NCI-H1092 treated with DMSO at 0.1 percent for 48 hours (cell line): ENCODE results near the gene FGD1.

Experiments
- DNase-seq: peaks from one replicate; lab custom pipeline; 2025; lab: John Stamatoyannopoulos, UW

Gene FGD1

GRCh38 chrX:54473993-54474859 is 21.8 kb downstream of the FGD1 start:
- DNase-seq = no peak

DNA sequence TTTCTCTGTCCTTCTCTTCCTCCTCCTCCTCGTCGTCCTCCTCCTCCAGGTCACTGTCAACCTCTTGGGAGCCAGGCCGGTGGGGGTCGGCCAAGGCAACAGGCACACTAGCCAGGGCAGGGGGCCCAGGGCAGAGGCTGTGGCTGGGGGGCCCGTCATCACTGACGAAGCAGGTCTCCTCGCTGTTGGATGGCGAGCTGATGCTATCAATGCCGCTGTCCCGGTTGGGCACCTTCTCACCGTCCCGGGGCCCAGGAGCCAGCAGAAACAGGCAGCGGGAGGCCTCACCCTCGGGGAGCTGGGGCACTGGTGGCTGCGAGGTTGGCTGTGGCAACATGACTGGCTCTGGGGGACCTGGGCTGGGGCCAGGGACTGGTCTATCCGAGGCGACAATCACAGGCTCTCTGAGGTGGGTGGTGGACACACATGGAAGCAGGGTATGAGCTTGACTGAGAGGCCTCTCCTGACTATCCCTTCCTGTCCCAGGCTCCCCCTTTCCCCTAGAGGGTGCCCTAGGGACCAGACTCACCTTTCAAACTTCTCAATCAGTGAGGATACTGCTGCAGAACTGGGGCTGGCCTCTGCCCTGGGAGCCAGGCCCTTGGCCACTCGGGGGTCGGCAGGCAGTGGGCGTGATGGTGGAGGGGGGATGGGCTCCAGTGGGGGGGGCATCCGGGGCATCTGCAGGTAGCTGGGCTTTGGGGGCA is 25.8 kb downstream of the FGD1 start:
- DNase-seq = no peak

- DNase-seq = peak; percentile 0
These were observed 43.1 kb downstream of the FGD1 start for GRCh38 chrX:54452920-54453319.

GRCh38 chrX:54449929-54450328 is 46.1 kb downstream of the FGD1 start:
- no peak for DNase-seq

- no peak for DNase-seq
These were observed 48.6 kb downstream of the FGD1 start for GRCh38 chrX:54447461-54447860.

DNA sequence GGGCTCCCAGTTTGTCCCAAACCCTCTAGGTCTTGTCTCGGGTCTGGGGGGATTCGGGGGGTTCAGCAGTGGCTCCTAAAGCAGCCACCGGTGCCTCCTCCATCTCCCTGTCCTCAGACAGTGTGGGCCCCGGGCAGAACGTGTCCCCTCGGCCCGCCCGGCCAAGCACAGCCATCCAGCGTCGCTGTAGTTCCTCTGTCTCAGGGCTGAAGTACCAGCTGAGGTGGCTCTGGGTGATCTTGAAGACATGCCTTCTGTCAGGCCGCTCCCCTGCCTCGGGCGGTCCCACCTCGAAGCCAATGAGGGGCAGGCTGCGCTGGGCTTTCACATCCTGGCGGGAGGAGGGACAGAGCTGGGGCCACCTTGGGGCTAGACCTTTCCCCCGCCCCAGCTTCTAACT is 50.0 kb downstream of the FGD1 start:
- no peak for DNase-seq

GRCh38 chrX:54444752-54445151 is 51.3 kb downstream of the FGD1 start:
- no peak for DNase-seq

DNA sequence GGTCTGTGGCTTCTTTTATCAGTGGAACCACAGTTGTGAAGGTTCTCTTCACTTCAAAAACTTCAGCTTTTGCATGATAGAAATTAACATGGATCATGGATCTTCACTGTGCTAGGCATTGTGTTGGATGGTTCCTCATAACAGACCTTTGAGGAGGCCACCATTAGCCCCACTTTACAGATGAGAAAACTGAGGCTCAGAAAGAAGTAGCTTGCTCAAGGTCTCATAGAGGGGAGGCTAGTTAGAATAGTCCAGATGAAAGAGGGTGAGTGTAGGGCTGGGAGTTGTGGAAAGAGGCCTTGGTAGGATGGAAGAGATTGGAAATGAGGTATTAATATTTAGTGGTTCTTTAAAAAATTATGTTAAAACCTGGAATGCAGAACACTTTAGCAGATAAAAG is 53.2 kb downstream of the FGD1 start:
- DNase-seq = no peak

DNA sequence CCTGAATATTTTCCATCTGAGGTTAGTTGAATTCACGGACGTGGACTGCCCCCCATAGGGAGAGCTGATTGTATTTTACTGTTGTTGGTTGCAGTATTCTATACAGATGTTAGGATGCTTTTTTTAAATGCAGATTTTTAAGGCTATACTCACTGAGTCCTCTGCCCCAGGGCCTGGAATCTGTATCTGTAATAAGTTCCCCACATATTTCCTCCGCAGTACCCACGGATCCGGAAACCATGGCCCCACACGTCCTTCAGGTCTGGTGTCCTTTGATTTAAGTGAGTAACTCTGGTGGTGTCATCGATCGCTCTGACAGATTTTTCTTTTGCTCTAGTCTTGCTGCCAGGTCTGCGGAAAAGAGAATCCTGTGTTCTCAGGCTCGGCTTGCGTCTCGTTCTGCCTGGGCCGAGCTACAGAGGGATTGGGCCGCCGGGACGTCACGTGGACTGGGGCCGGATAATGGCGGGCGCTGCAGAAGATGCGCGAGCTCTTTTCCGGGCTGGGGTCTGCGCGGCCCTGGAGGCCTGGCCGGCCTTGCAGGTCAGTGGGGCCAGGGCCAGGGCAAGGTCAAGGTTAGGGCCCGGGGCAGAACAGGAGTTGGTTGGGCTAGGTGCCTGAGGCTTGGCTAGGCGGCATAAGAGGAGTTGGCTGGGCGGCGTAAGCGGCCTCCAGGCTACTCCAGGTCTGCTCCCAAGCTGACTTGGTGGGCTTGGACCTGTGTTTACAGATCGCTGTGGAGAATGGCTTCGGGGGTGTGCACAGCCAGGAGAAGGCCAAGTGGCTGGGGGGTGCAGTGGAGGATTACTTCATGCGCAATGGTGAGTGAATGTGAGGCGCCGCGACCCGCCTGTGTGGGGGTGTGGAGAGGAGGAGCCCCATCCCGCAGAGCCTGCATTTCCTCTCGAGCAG is 55.8 kb downstream of the FGD1 start, which contains the start of gene TSR2:
Gene TSR2, plus strand, starts transcription at position 445 of the 912 bp plus-strand sequence. Its CDS starts 18 bp downstream, at position 463.
- peak; percentile 90 for DNase-seq

DNA sequence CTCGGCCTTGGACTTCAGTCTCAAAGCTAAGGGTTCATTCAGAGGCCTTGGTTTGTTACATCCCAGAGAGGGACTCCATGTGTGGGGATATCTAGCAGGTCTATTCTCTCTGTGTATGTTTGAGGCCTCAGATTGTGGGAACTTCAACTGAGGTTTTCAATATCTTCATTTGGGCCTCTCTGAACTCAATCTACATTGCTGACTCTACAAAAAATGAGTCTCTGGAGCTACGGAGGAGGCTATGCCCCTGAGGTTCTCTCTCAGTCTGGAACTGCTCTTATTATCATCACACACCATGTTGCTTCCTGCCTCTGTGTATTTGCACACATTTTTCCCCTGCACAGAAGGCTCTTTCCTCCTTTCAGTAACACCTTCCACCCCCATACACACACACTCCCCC is 60.9 kb downstream of the FGD1 start:
- no peak for DNase-seq

DNA sequence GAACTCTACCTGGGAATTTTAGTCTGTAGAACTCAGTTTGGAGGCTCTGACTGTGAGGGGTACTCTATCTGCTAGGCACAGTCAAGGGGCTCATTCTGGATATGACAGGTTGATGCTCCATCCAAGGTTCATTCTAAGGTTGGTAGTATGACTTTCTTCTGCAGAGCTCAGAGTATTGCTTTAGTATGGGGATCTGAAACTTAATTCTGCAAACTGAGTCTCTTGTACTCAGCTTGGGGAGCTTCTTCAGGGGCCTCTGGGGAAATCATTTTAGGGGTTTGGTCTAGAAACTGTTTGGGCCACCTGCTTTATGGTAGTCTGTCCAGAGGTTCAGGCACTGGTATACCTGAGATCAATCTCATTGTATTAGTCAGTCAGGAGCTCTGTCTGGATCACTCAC is 65.5 kb downstream of the FGD1 start:
- no peak for DNase-seq

GRCh38 chrX:54427837-54428424 is 68.1 kb downstream of the FGD1 start:
- peak; percentile 1 for DNase-seq

DNA sequence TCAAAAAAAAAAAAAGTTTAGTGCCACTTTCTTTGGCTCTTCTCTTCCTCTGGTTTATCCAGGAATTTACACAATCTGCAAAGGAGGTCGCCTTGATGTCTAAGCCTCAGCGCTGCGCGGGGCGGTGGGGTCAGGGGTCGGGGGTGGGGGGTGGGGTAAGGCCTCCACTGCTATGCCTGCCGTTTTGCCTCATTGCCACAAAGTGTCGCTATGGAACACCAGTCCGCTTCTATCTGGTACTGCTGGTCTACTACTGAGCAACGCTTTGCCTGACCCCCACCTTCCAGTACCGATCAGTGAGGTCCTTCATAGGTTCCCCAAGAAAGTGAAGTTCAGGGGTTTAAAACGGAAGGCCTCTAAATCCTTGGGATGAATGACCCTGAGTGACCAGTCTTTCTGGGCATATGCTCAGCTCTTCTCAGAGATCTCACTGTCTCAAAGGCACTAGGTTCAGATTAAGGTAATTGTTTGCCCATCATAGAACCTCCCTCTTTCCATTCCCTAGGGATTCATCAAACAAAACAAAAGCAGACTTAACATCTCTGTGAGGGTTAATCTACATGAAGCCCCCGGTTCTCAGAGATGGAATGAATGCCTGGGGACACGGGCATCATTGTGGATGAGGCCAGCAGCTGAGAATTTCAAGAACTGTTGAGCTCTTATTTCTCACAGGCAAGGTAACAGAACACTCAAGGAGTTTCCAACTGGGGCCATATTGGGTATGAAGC is 72.7 kb downstream of the FGD1 start:
- no peak for DNase-seq

DNA sequence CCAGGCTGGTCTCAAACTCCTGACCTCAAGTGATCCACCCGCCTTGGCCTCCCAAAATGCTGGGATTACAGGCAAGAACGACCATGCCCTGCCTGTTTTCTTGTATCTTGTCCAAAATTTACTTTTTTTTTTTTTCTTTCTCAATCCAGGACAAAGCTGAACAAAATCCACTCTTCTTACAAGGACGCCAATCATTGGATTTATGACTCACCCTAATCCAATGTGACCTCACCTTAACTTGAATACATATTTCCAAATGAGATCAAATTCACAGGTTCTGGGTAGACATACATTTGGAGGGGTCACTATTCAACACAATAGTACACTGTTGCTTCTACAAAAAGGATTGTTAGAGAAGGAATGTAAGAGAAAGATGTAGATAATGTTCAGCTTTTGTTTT is 73.9 kb downstream of the FGD1 start:
- DNase-seq = no peak

DNA sequence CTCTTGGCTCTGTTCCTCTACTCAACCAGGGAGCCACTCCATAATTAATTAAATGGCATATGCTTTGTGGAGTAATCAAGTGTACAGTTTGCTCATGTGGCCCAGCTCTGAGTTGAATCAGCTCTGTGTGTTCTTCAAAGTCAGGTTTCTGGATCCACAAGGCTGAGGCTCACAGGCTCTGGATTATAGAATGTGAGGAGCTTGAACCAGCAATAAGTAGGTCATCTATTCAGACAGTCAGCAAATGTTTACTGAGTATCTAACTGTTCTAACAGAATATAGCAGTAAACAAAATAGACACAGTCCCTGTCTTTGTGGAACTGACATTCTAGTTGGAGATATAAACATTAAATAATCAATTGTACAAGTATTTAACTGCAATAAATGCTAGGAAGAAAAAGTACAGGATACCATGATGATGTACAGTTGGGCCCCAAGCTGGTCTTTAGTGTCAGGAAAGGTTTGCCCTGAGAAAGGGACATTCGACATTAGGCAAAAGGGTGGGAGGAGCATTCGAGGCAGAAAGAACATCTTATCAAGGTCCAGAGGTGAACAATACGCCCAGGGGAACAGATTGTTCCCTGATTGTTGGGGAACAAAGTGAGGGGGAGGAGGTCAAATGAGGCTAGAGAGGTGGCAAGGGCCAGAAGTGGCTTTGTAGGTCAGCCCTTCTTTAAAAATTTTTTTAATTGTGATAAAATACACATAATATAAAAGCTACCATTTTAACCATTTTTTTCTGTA is 76.3 kb downstream of the FGD1 start:
- DNase-seq = no peak

GRCh38 chrX:54416965-54417364 is 79.1 kb downstream of the FGD1 start:
- DNase-seq = no peak

DNA sequence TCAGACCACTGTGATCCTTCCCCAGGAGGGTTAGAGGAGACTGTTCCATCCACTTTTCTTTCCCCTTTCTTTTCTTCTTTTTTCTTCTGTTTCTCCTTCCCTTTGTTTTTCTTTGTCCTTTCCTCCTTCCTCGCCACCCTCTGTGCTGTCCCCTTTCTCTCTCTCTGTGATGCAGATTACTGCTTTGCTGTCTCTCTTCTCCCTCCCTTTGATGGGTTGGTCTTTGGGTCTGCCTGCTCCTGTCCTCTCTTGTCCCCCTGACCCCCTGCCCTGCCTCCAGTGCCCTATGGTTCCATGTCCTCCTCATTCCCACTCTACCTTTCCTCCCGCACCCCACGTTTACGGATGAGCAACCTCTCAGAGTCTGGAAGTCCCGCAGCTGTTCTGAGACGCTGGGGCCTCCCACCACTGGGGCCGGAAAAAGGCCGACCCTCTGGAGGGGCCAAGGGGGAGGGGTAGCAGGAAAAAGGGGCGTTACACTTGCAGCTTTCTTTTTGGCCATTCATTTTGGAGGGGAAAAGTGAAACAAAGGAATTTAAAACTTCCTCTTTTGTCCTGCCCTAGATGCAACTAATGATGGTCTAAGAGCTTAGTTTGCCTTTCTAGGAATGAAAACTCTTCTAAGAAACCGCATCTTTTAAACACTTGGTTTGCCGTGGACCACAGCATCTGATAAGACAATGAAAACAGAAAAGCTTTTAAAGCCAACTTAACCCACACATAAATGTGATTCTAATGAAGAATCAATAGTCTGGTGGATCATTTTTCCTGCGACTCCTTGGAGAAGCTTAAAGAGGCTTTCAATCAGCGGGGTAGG is 80.3 kb downstream of the FGD1 start:
- no peak for DNase-seq

DNA sequence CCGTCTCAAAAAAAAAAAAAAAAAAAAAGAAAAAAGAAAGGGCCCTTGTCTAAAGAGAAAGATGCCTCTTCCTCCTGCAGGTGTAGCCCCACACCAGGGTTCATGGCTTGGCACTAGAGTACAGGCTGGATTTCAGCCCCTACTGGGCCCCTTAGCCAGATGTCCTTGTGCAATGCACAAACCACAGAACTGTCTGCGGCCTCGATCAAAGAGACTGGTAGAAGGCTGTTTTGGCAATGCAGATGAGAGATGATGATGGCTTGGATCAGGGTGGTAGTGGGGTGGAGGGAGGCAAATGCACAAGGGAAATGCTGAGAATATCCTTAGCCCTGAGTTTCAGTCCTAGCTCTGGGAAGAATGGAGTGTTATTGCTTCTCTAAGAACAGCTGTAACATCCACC is 82.3 kb downstream of the FGD1 start:
- no peak for DNase-seq

DNA sequence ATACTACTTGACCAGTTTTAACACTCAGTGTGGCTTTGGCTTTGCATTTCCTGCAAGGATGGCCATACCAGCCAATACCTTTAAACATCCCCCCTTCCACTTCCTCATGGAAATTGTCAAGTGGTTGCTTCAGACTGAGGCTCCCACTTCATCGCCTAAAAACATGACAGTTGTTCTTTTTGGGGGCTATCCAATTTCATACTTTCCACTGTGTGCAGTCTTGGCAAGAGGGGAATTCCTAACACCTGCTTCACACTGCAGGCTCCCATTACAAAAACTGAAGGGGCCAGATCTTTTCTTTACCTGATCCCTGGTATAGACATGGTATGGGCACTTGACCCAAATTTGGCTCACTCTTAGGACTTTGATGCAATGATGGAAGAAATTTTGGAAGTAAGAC is 84.3 kb downstream of the FGD1 start:
- DNase-seq = peak; percentile 39

GRCh38 chrX:54407266-54407665 is 88.8 kb downstream of the FGD1 start:
- no peak for DNase-seq
